ENCODE results near the gene RPS3. TPM values are rescaled to one million over a fixed set of nuclear protein-coding genes. Genes with fewer than 3 reads are reported as not detected.

RPS3 gene
- total and polyA plus RNA-seq, 2 of the 13 experiments (the other 11 are each of a cell fraction or from before 2014, with no cell fraction given) = 2,143 to 3,616 TPM

GRCh38 chr11:75356613-75357012, 42.7 kb upstream of the RPS3 start:
- Histone ChIP-seq H4K20me1 (ENCODE audit: insufficient read depth, low read length) (no peaks in the 10 kb centered on the region), H3K4me3 (replicated peaks in 1 of 3; ENCODE audit: insufficient read depth in 1 of 3, low read depth in 2 of 3, low read length in 3 of 3) (no peak overlapping the region), H3K4me1 (ENCODE audit: insufficient read depth, low read length) (peaks cover 9% of the 10 kb centered on the region), H3K9ac (ENCODE audit: insufficient read depth, low read depth, low read length) (no peak overlapping the region), H3K27ac (ENCODE audit: extremely low read length, insufficient read depth, low read length) (no peak overlapping the region), H3K27me3 (ENCODE audit: control insufficient read depth in 1 of 2, insufficient read depth in 2 of 2, low read length in 2 of 2) (peaks cover 5 to 14% of the 10 kb centered on the region in 2 experiments; a peak in 3 of 5 replicates), H3K4me2 (ENCODE audit: low read depth, low read length) (no peak overlapping the region), H3K9me3 (ENCODE audit: low read length) (no peaks in the 10 kb centered on the region), H2AFZ (ENCODE audit: low read length) (no peak overlapping the region), H3K79me2 (ENCODE audit: insufficient read depth, low read length) (no peaks in the 10 kb centered on the region), H3K36me3 (replicated peaks in 1 of 2; ENCODE audit: control insufficient read depth in 1 of 2, insufficient read depth in 2 of 2, low read length in 2 of 2) (no peaks in the 10 kb centered on the region)
- in situ Hi-C loops (cut with HindIII; ENCODE audit: extremely low pct_ligation_motif_present, low pct_unique_long_range_greater_than_20kb) = no loop called here
- FAIRE-seq (no peak), ATAC-seq (no peak), DNase-seq (ENCODE audit: low spot score) (no peak)
- CTCF ChIA-PET (ENCODE audit: low intra/inter-chr PET ratio, low total read pairs) = no interaction called here
- no TSS peak for BruUV-seq (replicated peaks)
- 51% methylated on average over 2 of the region's 2 CpGs for WGBS (ENCODE audit: low lambda C conversion rate)
- POLR2A ChIA-PET = no interaction called here
- intact Hi-C loops (cut with micrococcal nuclease; ENCODE audit: unreplicated experiment) = no loop called here
- TF ChIP-seq ADNP (CRISPR knock-in tag; IDR thresholded peaks at IDR 0.05) (no peak), SOX6 (IDR thresholded peaks at IDR 0.05) (no peak), SOX6 (CRISPR knock-in tag; IDR thresholded peaks at IDR 0.05) (no peak), NR0B2 (CRISPR knock-in tag; IDR thresholded peaks at IDR 0.05) (no peak), HMG20A (CRISPR knock-in tag; IDR thresholded peaks at IDR 0.05; ENCODE audit: borderline replicate concordance) (no peak), PCBP2 (optimal IDR thresholded peaks at IDR 0.05; ENCODE audit: low read depth, low read length, poor library complexity, severe bottlenecking) (no peak), RBM22 (optimal IDR thresholded peaks at IDR 0.05; ENCODE audit: low read length) (no peak), AKNA (CRISPR knock-in tag; IDR thresholded peaks at IDR 0.05; ENCODE audit: borderline replicate concordance) (no peak), ATF1 (CRISPR knock-in tag; IDR thresholded peaks at IDR 0.05) (no peak), ZNF619 (CRISPR knock-in tag; IDR thresholded peaks at IDR 0.05) (no peak), ZNF143 (CRISPR knock-in tag; IDR thresholded peaks at IDR 0.05) (no peak)
- TF ChIP-seq, protein P1, sequence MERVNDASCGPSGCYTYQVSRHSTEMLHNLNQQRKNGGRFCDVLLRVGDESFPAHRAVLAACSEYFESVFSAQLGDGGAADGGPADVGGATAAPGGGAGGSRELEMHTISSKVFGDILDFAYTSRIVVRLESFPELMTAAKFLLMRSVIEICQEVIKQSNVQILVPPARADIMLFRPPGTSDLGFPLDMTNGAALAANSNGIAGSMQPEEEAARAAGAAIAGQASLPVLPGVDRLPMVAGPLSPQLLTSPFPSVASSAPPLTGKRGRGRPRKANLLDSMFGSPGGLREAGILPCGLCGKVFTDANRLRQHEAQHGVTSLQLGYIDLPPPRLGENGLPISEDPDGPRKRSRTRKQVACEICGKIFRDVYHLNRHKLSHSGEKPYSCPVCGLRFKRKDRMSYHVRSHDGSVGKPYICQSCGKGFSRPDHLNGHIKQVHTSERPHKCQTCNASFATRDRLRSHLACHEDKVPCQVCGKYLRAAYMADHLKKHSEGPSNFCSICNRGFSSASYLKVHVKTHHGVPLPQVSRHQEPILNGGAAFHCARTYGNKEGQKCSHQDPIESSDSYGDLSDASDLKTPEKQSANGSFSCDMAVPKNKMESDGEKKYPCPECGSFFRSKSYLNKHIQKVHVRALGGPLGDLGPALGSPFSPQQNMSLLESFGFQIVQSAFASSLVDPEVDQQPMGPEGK (CRISPR knock-in tag; IDR thresholded peaks at IDR 0.05) = no peak
- TF ChIP-seq, protein P2, sequence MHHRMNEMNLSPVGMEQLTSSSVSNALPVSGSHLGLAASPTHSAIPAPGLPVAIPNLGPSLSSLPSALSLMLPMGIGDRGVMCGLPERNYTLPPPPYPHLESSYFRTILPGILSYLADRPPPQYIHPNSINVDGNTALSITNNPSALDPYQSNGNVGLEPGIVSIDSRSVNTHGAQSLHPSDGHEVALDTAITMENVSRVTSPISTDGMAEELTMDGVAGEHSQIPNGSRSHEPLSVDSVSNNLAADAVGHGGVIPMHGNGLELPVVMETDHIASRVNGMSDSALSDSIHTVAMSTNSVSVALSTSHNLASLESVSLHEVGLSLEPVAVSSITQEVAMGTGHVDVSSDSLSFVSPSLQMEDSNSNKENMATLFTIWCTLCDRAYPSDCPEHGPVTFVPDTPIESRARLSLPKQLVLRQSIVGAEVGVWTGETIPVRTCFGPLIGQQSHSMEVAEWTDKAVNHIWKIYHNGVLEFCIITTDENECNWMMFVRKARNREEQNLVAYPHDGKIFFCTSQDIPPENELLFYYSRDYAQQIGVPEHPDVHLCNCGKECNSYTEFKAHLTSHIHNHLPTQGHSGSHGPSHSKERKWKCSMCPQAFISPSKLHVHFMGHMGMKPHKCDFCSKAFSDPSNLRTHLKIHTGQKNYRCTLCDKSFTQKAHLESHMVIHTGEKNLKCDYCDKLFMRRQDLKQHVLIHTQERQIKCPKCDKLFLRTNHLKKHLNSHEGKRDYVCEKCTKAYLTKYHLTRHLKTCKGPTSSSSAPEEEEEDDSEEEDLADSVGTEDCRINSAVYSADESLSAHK (CRISPR knock-in tag; IDR thresholded peaks at IDR 0.05; ENCODE audit: borderline replicate concordance) = no peak

Data from HepG2 (cell line).